CD4-positive, alpha-beta T cell treated with Interleukin-15 for 1 hour (primary cell): ENCODE data around the gene DNM1.
A peak's percentile ranks its signal among the peaks of the same experiment; 100 is the strongest.
"Not testable (repeated sequence)": the region's sequence is repeated elsewhere in the genome, so short reads cannot be mapped to it uniquely, and the experiment has no call there.

Source experiments
- DNase-seq: peaks from one replicate; pipeline ENCODE4 v3.0.0-alpha.2; 2020

Gene DNM1

GRCh38 chr9:128226412-128226801 is 23.2 kb downstream of the DNM1 start:
- peak; percentile 24 for DNase-seq

- DNase-seq, result not testable (repeated sequence)
Observed at GRCh38 chr9:128230897-128231296, 27.7 kb downstream of the DNM1 start.

GRCh38 chr9:128231638-128232527 is 28.7 kb downstream of the DNM1 start:
- no peak for DNase-seq

- no peak for DNase-seq
Observed at GRCh38 chr9:128232528-128233428, 29.6 kb downstream of the DNM1 start.

GRCh38 chr9:128233817-128234406 is 30.7 kb downstream of the DNM1 start:
- DNase-seq, result no peak

GRCh38 chr9:128242124-128242523 is 38.9 kb downstream of the DNM1 start:
- DNase-seq, result no peak

- DNase-seq, result no peak
Observed at GRCh38 chr9:128242828-128243214, 39.6 kb downstream of the DNM1 start.

- no peak for DNase-seq
Observed at GRCh38 chr9:128243215-128244018, 40.2 kb downstream of the DNM1 start.

- DNase-seq, result no peak
Observed at GRCh38 chr9:128244091-128244836, 41.1 kb downstream of the DNM1 start.

GRCh38 chr9:128244837-128245231 is 41.7 kb downstream of the DNM1 start:
- DNase-seq, result peak; percentile 32

GRCh38 chr9:128245421-128246151 is 42.4 kb downstream of the DNM1 start:
- DNase-seq, result no peak

- no peak for DNase-seq
Observed at GRCh38 chr9:128246471-128246870, 43.3 kb downstream of the DNM1 start.

- no peak for DNase-seq
Observed at GRCh38 chr9:128247226-128247803, 44.1 kb downstream of the DNM1 start.

GRCh38 chr9:128249558-128249907 is 46.4 kb downstream of the DNM1 start:
- no peak for DNase-seq

- peak; percentile 94 for DNase-seq
Observed at GRCh38 chr9:128249908-128250838, 47.0 kb downstream of the DNM1 start.

GRCh38 chr9:128250839-128251731 is 47.9 kb downstream of the DNM1 start:
- no peak for DNase-seq

- DNase-seq, result no peak
Observed at GRCh38 chr9:128251732-128252100, 48.5 kb downstream of the DNM1 start.

- no peak for DNase-seq
Observed at GRCh38 chr9:128252317-128253139, 49.3 kb downstream of the DNM1 start.
